Measurements from ENCODE around the gene CKAP4. TPM values are rescaled to one million over a fixed set of nuclear protein-coding genes. Genes with fewer than 3 reads are reported as not detected.
A peak's percentile ranks its signal among the peaks of the same experiment; 100 is the strongest.

The CKAP4 gene
- total and polyA plus RNA-seq, 7 experiments from 2014 or later, result 4.3 to 27.2 (median 12.8) TPM

GRCh38 chr12:106269150-106269771, 21.4 kb upstream of the CKAP4 start:
- no peak overlapping the region for H3K4me3 ChIP-seq (ENCODE audit: low read length)
- Mint-ChIP-seq H3K9me3 (no peaks in the 10 kb centered on the region), H3K4me1 (peaks cover 0 to 18% (median 0%) of the 10 kb centered on the region in 7 donors), H3K27me3 (peaks cover 0 to 26% (median 0%) of the 10 kb centered on the region in 5 donors), H3K4me3 (no peak overlapping the region), H3K36me3 (no peaks in the 10 kb centered on the region), H3K27ac (no peak overlapping the region)
- no peaks in the 10 kb centered on the region for H3K36me3 ChIP-seq (ENCODE audit: control insufficient read depth in 2 of 3, insufficient read depth in 3 of 3, low read length in 3 of 3)
- ATAC-seq, result peak; percentile 78
- no peaks in the 10 kb centered on the region for H3K4me1 ChIP-seq (ENCODE audit: control insufficient read depth in 2 of 2, insufficient read depth in 2 of 2, low read length in 2 of 2)
- intact Hi-C loops (cut with micrococcal nuclease), result no loop called here
- no peaks in the 10 kb centered on the region for H3K27me3 ChIP-seq (ENCODE audit: control insufficient read depth in 2 of 2, insufficient read depth in 2 of 2, low read length in 2 of 2)
- H3K9me3 ChIP-seq (ENCODE audit: control insufficient read depth in 2 of 3, low read length in 3 of 3), result no peaks in the 10 kb centered on the region
- no peak overlapping the region for H3K27ac ChIP-seq (ENCODE audit: low read depth, low read length)
- ChIA-PET POLR2A (interaction anchor here (1.3 to 1.4 kb wide), 2 partner anchors 11 to 33 kb away, joined by 4 to 6 read pairs; no protein-coding TSS in a partner anchor), CTCF (interaction anchor here (0.6 to 1.5 kb wide), 2 partner anchors 11 to 1131 kb away, joined by 4 read pairs; no protein-coding TSS in a partner anchor)
- DNase-seq, result no peak

GRCh38 chr12:106267535-106267934, 19.7 kb upstream of the CKAP4 start:
- DNase-seq (no peak), ATAC-seq (peak; percentile 60)
- H3K4me3 Mint-ChIP-seq, result no peak overlapping the region
- Histone ChIP-seq H3K4me3 (ENCODE audit: low read length) (no peak overlapping the region), H3K27ac (ENCODE audit: low read depth, low read length) (no peak overlapping the region), H3K27me3 (ENCODE audit: control insufficient read depth in 2 of 2, insufficient read depth in 2 of 2, low read length in 2 of 2) (no peaks in the 10 kb centered on the region), H3K9me3 (ENCODE audit: control insufficient read depth in 2 of 3, low read length in 3 of 3) (no peaks in the 10 kb centered on the region), H3K36me3 (ENCODE audit: control insufficient read depth in 2 of 3, insufficient read depth in 3 of 3, low read length in 3 of 3) (no peaks in the 10 kb centered on the region), H3K4me1 (ENCODE audit: control insufficient read depth in 2 of 2, insufficient read depth in 2 of 2, low read length in 2 of 2) (no peaks in the 10 kb centered on the region)
- intact Hi-C loops (cut with micrococcal nuclease), result no loop called here
- POLR2A ChIA-PET, result no interaction called here
- H3K27ac Mint-ChIP-seq, result no peak overlapping the region
- no peaks in the 10 kb centered on the region for H3K36me3 Mint-ChIP-seq
- H3K9me3 Mint-ChIP-seq, result no peaks in the 10 kb centered on the region
- H3K27me3 Mint-ChIP-seq, result peaks cover 0 to 37% (median 0%) of the 10 kb centered on the region in 5 donors
- CTCF ChIA-PET, result no interaction called here
- H3K4me1 Mint-ChIP-seq, result peaks cover 0 to 18% (median 0%) of the 10 kb centered on the region in 7 donors

DNA sequence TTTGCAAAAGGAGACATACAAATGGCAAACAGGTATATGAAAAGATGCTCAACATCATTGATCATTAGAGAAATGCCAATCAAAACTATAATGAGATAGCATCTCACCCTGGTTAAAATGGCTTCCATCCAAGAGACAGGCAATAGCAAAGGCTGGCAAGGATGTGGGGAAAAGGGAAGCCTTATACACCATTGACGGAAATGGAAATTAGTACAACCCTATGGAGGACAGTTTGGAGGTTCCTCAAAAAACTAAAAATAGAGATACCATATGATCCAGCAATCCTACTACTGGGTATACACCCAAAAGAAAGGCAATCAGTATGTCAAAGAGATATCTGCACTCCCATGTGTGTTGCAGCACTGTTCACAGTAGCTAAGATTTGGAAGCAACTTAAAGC, 17.3 kb upstream of the CKAP4 start:
- intact Hi-C loops (cut with micrococcal nuclease), result no loop called here
- no peaks in the 10 kb centered on the region for H3K9me3 Mint-ChIP-seq
- H3K4me3 ChIP-seq (ENCODE audit: low read length), result no peak overlapping the region
- no peaks in the 10 kb centered on the region for H3K4me1 ChIP-seq (ENCODE audit: control insufficient read depth in 2 of 2, insufficient read depth in 2 of 2, low read length in 2 of 2)
- no peaks in the 10 kb centered on the region for H3K36me3 ChIP-seq (ENCODE audit: control insufficient read depth in 2 of 3, insufficient read depth in 3 of 3, low read length in 3 of 3)
- H3K27me3 Mint-ChIP-seq, result peaks cover 0 to 35% (median 0%) of the 10 kb centered on the region in 5 donors
- no peak overlapping the region for H3K27ac ChIP-seq (ENCODE audit: low read depth, low read length)
- H3K27ac Mint-ChIP-seq, result no peak overlapping the region
- ATAC-seq (no peak), DNase-seq (no peak)
- H3K9me3 ChIP-seq (ENCODE audit: control insufficient read depth in 2 of 3, low read length in 3 of 3), result no peaks in the 10 kb centered on the region
- CTCF ChIA-PET, result no interaction called here
- H3K36me3 Mint-ChIP-seq, result no peaks in the 10 kb centered on the region
- no peak overlapping the region for H3K4me3 Mint-ChIP-seq
- peaks cover 0 to 18% (median 0%) of the 10 kb centered on the region in 7 donors for H3K4me1 Mint-ChIP-seq
- POLR2A ChIA-PET, result interaction anchor here (1.0 kb wide), 1 partner anchor 38 kb away, joined by 3 read pairs; no protein-coding TSS in a partner anchor
- no peaks in the 10 kb centered on the region for H3K27me3 ChIP-seq (ENCODE audit: control insufficient read depth in 2 of 2, insufficient read depth in 2 of 2, low read length in 2 of 2)

GRCh38 chr12:106258935-106259334, 11.1 kb upstream of the CKAP4 start:
- intact Hi-C loops (cut with micrococcal nuclease), result no loop called here
- Mint-ChIP-seq H3K27ac (no peak overlapping the region), H3K36me3 (no peaks in the 10 kb centered on the region), H3K4me1 (no peaks in the 10 kb centered on the region), H3K27me3 (peaks cover 0 to 14% (median 0%) of the 10 kb centered on the region in 5 donors), H3K9me3 (no peaks in the 10 kb centered on the region), H3K4me3 (no peak overlapping the region)
- no peaks in the 10 kb centered on the region for H3K9me3 ChIP-seq (ENCODE audit: control insufficient read depth in 2 of 3, low read length in 3 of 3)
- DNase-seq, result no peak
- no peak overlapping the region for H3K27ac ChIP-seq (ENCODE audit: low read depth, low read length)
- ATAC-seq, result no peak
- no peaks in the 10 kb centered on the region for H3K36me3 ChIP-seq (ENCODE audit: control insufficient read depth in 2 of 3, insufficient read depth in 3 of 3, low read length in 3 of 3)
- no peak overlapping the region for H3K4me3 ChIP-seq (ENCODE audit: low read length)
- POLR2A ChIA-PET, result interaction anchor here (0.9 kb wide), 1 partner anchor 43 kb away, joined by 3 read pairs; no protein-coding TSS in a partner anchor
- no peaks in the 10 kb centered on the region for H3K4me1 ChIP-seq (ENCODE audit: control insufficient read depth in 2 of 2, insufficient read depth in 2 of 2, low read length in 2 of 2)
- CTCF ChIA-PET, result no interaction called here
- no peaks in the 10 kb centered on the region for H3K27me3 ChIP-seq (ENCODE audit: control insufficient read depth in 2 of 2, insufficient read depth in 2 of 2, low read length in 2 of 2)

GRCh38 chr12:106258226-106258625, 10.4 kb upstream of the CKAP4 start:
- H3K36me3 ChIP-seq (ENCODE audit: control insufficient read depth in 2 of 3, insufficient read depth in 3 of 3, low read length in 3 of 3), result no peaks in the 10 kb centered on the region
- Mint-ChIP-seq H3K9me3 (no peaks in the 10 kb centered on the region), H3K27me3 (peaks cover 0 to 11% (median 0%) of the 10 kb centered on the region in 5 donors), H3K36me3 (no peaks in the 10 kb centered on the region), H3K4me1 (no peaks in the 10 kb centered on the region), H3K27ac (no peak overlapping the region), H3K4me3 (no peak overlapping the region)
- ATAC-seq (no peak), DNase-seq (no peak)
- H3K27me3 ChIP-seq (ENCODE audit: control insufficient read depth in 2 of 2, insufficient read depth in 2 of 2, low read length in 2 of 2), result no peaks in the 10 kb centered on the region
- H3K4me3 ChIP-seq (ENCODE audit: low read length), result no peak overlapping the region
- intact Hi-C loops (cut with micrococcal nuclease), result no loop called here
- no peaks in the 10 kb centered on the region for H3K4me1 ChIP-seq (ENCODE audit: control insufficient read depth in 2 of 2, insufficient read depth in 2 of 2, low read length in 2 of 2)
- no peak overlapping the region for H3K27ac ChIP-seq (ENCODE audit: low read depth, low read length)
- POLR2A ChIA-PET, result no interaction called here
- CTCF ChIA-PET, result no interaction called here
- H3K9me3 ChIP-seq (ENCODE audit: control insufficient read depth in 2 of 3, low read length in 3 of 3), result no peaks in the 10 kb centered on the region

- ChIA-PET CTCF (no interaction called here), POLR2A (interaction anchor here (0.7 kb wide), 1 partner anchor 10 kb away, joined by 4 read pairs; no protein-coding TSS in a partner anchor)
- H3K27me3 Mint-ChIP-seq, result no peaks in the 10 kb centered on the region
- no peaks in the 10 kb centered on the region for H3K9me3 Mint-ChIP-seq
- no peaks in the 10 kb centered on the region for H3K36me3 ChIP-seq (ENCODE audit: control insufficient read depth in 2 of 3, insufficient read depth in 3 of 3, low read length in 3 of 3)
- H3K27me3 ChIP-seq (ENCODE audit: control insufficient read depth in 2 of 2, insufficient read depth in 2 of 2, low read length in 2 of 2), result no peaks in the 10 kb centered on the region
- H3K4me3 Mint-ChIP-seq, result no peak overlapping the region
- H3K9me3 ChIP-seq (ENCODE audit: control insufficient read depth in 2 of 3, low read length in 3 of 3), result no peaks in the 10 kb centered on the region
- intact Hi-C loops (cut with micrococcal nuclease), result no loop called here
- no peaks in the 10 kb centered on the region for H3K4me1 ChIP-seq (ENCODE audit: control insufficient read depth in 2 of 2, insufficient read depth in 2 of 2, low read length in 2 of 2)
- no peaks in the 10 kb centered on the region for H3K36me3 Mint-ChIP-seq
- H3K27ac Mint-ChIP-seq, result no peak overlapping the region
- H3K27ac ChIP-seq (ENCODE audit: low read depth, low read length), result no peak overlapping the region
- DNase-seq (no peak), ATAC-seq (no peak)
- peaks cover 0 to 5% (median 0%) of the 10 kb centered on the region in 7 donors for H3K4me1 Mint-ChIP-seq
- no peak overlapping the region for H3K4me3 ChIP-seq (ENCODE audit: low read length)
Measured at GRCh38 chr12:106256524-106256923, 8.7 kb upstream of the CKAP4 start.

GRCh38 chr12:106255952-106256351, 8.1 kb upstream of the CKAP4 start:
- POLR2A ChIA-PET, result interaction anchor here (0.7 to 0.8 kb wide), 2 partner anchors 10 to 46 kb away, joined by 3 to 4 read pairs; no protein-coding TSS in a partner anchor

More at GRCh38 chr12:106255952-106256351, 8.1 kb upstream of the CKAP4 start:
- CTCF ChIA-PET, result no interaction called here
- H3K36me3 Mint-ChIP-seq, result no peaks in the 10 kb centered on the region
- H3K27ac ChIP-seq (ENCODE audit: low read depth, low read length), result no peak overlapping the region
- H3K27me3 ChIP-seq (ENCODE audit: control insufficient read depth in 2 of 2, insufficient read depth in 2 of 2, low read length in 2 of 2), result no peaks in the 10 kb centered on the region
- H3K9me3 Mint-ChIP-seq, result no peaks in the 10 kb centered on the region
- intact Hi-C loops (cut with micrococcal nuclease), result no loop called here
- peak; percentile 59 for ATAC-seq
- H3K4me3 ChIP-seq (ENCODE audit: low read length), result no peak overlapping the region
- no peaks in the 10 kb centered on the region for H3K27me3 Mint-ChIP-seq
- no peak overlapping the region for H3K4me3 Mint-ChIP-seq
- H3K36me3 ChIP-seq (ENCODE audit: control insufficient read depth in 2 of 3, insufficient read depth in 3 of 3, low read length in 3 of 3), result no peaks in the 10 kb centered on the region
- H3K9me3 ChIP-seq (ENCODE audit: control insufficient read depth in 2 of 3, low read length in 3 of 3), result no peaks in the 10 kb centered on the region
- DNase-seq, result no peak
- peaks cover 0 to 7% (median 0%) of the 10 kb centered on the region in 7 donors for H3K4me1 Mint-ChIP-seq
- H3K27ac Mint-ChIP-seq, result no peak overlapping the region
- H3K4me1 ChIP-seq (ENCODE audit: control insufficient read depth in 2 of 2, insufficient read depth in 2 of 2, low read length in 2 of 2), result no peaks in the 10 kb centered on the region
